Spleen (tissue), 11 donors: ENCODE results near the gene IGSF23. TPM values are rescaled to one million over a fixed set of nuclear protein-coding genes. Genes with fewer than 3 reads are reported as not detected.
A peak's percentile ranks its signal among the peaks of the same experiment; 100 is the strongest.

Source experiments
- DNase-seq: peaks from one replicate; pipeline ENCODE4 v3.0.0-alpha.2; 2020
- H3K27ac ChIP-seq, 8 donors: fragments of 200-600 bp; sonication (generic) in 7 of 8; 1 replicate in 4 of 8; 2 replicates in 4 of 8; pipeline versions ENCODE4 v1.5.0 to v1.8.0; 2016 to 2021; ENCODE audit warnings: inconsistent platforms in 4 of 8, mild to moderate bottlenecking in 4 of 8, moderate library complexity in 1 of 8
- H3K27me3 ChIP-seq, 7 donors: fragments of 200-600 bp; sonication (generic) in 6 of 7; replicated peaks in 1 of 7; 1 replicate in 4 of 7; 2 replicates in 3 of 7; pipeline versions ENCODE4 v1.5.0 to v1.8.0; 2016 to 2021; ENCODE audit warnings: inconsistent platforms in 3 of 7, mild to moderate bottlenecking in 1 of 7
- H3K36me3 ChIP-seq, 6 donors: fragments of 200-600 bp; sonication (generic) in 5 of 6; 1 replicate in 4 of 6; 2 replicates in 2 of 6; pipeline versions ENCODE4 v1.5.0 to v1.8.0; 2016 to 2021; ENCODE audit warnings: inconsistent platforms in 2 of 6
- H3K4me1 ChIP-seq, 6 donors: fragments of 200-600 bp; sonication (generic) in 5 of 6; 1 replicate in 3 of 6; 2 replicates in 3 of 6; pipeline versions ENCODE4 v1.5.0 to v1.8.0; 2016 to 2021; ENCODE audit warnings: inconsistent platforms in 3 of 6
- H3K4me3 ChIP-seq, 8 donors: fragments of 200-600 bp; sonication (generic) in 7 of 8; 1 replicate in 4 of 8; 2 replicates in 4 of 8; pipeline versions ENCODE4 v1.5.0 to v1.8.0; 2016 to 2021; ENCODE audit warnings: inconsistent platforms in 4 of 8, mild to moderate bottlenecking in 4 of 8, moderate library complexity in 2 of 8
- H3K9me3 ChIP-seq, 8 donors: fragments of 200-600 bp; sonication (generic) in 7 of 8; 1 replicate in 4 of 8; 2 replicates in 4 of 8; pipeline versions ENCODE4 v1.5.0 to v1.8.0; 2016 to 2021; ENCODE audit warnings: inconsistent platforms in 4 of 8
- CTCF ChIP-seq, 11 experiments: fragments of 200-600 bp in 7 of 11; fragments of 450-650 bp in 4 of 11; sonication (generic) in 4 of 11; IDR thresholded peaks in 8 of 11; conservative IDR thresholded peaks in 3 of 11; 1 replicate in 7 of 11; 2 replicates in 4 of 11; pipeline versions ENCODE4 v1.4.0 to v1.8.0; 2016 to 2021; ENCODE audit warnings: antibody characterized with exemption in 11 of 11, inconsistent platforms in 4 of 11, mild to moderate bottlenecking in 1 of 11
- POLR2A ChIP-seq, 3 donors: fragments of 450-650 bp; IDR thresholded peaks; one replicate each; pipeline ENCODE4 v1.5.1; 2017; ENCODE audit warnings: antibody characterized with exemption in 3 of 3, mild to moderate bottlenecking in 1 of 3
- POLR2AphosphoS5 ChIP-seq, 3 donors: sonication (generic); formaldehyde crosslinking; IDR thresholded peaks; one replicate each; pipeline ENCODE4 v1.5.1; 2017; ENCODE audit warnings: antibody characterized with exemption in 3 of 3
- WGBS, 5 donors: extraction: QIAGEN DNeasy Blood & Tissue Kit in 3 of 5; methylation state at CpG; one replicate each; pipeline versions ENCODE4 v1.1.5 to v1.1.7; 2013 to 2018; 5-methylcytosine and 5-hydroxymethylcytosine counted together
- intact Hi-C: fragments of 100-400 bp; cut with DNase I; formaldehyde crosslinking; loops from one replicate; pipeline ENCODE4 v1.15.0; 2023; ENCODE audit warnings: low total_unique reads
- polyA plus RNA-seq, 3 donors: library from polyadenylated mRNA; stranded (reverse); fragments of 200-250 nt; gene quantifications; one replicate each; pipeline ENCODE4 v1.2.1, GENCODE V29; 2013
- total RNA-seq, 7 donors: library from RNA; depleted of rRNA in 3 of 7; stranded (reverse); fragments of >200 nt in 3 of 7; fragmentation: NEBNext Ultra II Directional in 4 of 7; extraction: Animal tissue kit (Norgen Biotek cat#: 25700) in 4 of 7; gene quantifications; one replicate each; pipeline versions ENCODE4 v1.1.0 to v1.2.1, GENCODE V29; 2016 to 2021
- donor health status: healthy with polysubstance abuse.
- donor health status: DM: no; HTN: no; CAD: no; lungs with moderate emphysema.
- donor health status: DM: no; HTN: no; CAD: no.
- donor health status: Bipolar disorder and iron deficiency.
- donor health status: healthy.
- donor health status: DM: no; HTN: no; CAD: no.
- donor health status: DM: yes; HTN: yes; CAD: no.

Gene IGSF23
- total and polyA plus RNA-seq, 10 donors, result not detected

GRCh38 chr19:44635581-44636438 is 22.4 kb downstream of the IGSF23 start:
- 62 to 72% (median 66%) methylated on average over 3 of the region's 3 CpGs for WGBS, 5 donors
- Histone ChIP-seq H3K27ac (peak overlapping the region in 5 of 8 donors; percentile 35 to 70 (median 58)), H3K9me3 (peaks cover 0 to 4% (median 0%) of the 10 kb centered on the region in 8 donors), H3K27me3 (no peaks in the 10 kb centered on the region), H3K4me1 (peaks cover 0 to 35% (median 6%) of the 10 kb centered on the region in 6 donors), H3K36me3 (no peaks in the 10 kb centered on the region), H3K4me3 (no peak overlapping the region)
- intact Hi-C loops, result no loop called here
- DNase-seq, result no peak
- TF ChIP-seq POLR2AphosphoS5 (IDR thresholded peaks at IDR 0.05), result no peak
- TF ChIP-seq POLR2A (IDR thresholded peaks at IDR 0.05), result no peak
- TF ChIP-seq CTCF (IDR thresholded peaks at IDR 0.05 in 8 of 11, conservative IDR thresholded peaks at IDR 0.05 in 3 of 11), result no peak

- Histone ChIP-seq H3K9me3 (peaks cover 0 to 4% (median 0%) of the 10 kb centered on the region in 8 donors), H3K27me3 (peaks cover 0 to 1% (median 0%) of the 10 kb centered on the region in 7 donors), H3K4me1 (peaks cover 0 to 40% (median 6%) of the 10 kb centered on the region in 6 donors), H3K4me3 (no peak overlapping the region), H3K36me3 (no peaks in the 10 kb centered on the region), H3K27ac (peak overlapping the region in 3 of 8 donors; percentile 48 to 70 (median 61))
- DNase-seq, result no peak
- TF ChIP-seq POLR2AphosphoS5 (IDR thresholded peaks at IDR 0.05), result no peak
- TF ChIP-seq POLR2A (IDR thresholded peaks at IDR 0.05), result no peak
- no peak for TF ChIP-seq CTCF (IDR thresholded peaks at IDR 0.05 in 8 of 11, conservative IDR thresholded peaks at IDR 0.05 in 3 of 11)
- intact Hi-C loops, result no loop called here
- WGBS, 5 donors, result 55 to 80% (median 66%) methylated on average over 11 of the region's 11 CpGs
Observed at GRCh38 chr19:44636439-44637389, 23.4 kb downstream of the IGSF23 start.

GRCh38 chr19:44637390-44637764 is 24.0 kb downstream of the IGSF23 start:
- H3K36me3 ChIP-seq, result no peaks in the 10 kb centered on the region
- no peak overlapping the region for H3K4me3 ChIP-seq
- no peak for DNase-seq
- H3K9me3 ChIP-seq, result peaks cover 0 to 4% (median 0%) of the 10 kb centered on the region in 8 donors
- no peak for TF ChIP-seq CTCF (IDR thresholded peaks at IDR 0.05 in 8 of 11, conservative IDR thresholded peaks at IDR 0.05 in 3 of 11)
- no peak for TF ChIP-seq POLR2AphosphoS5 (IDR thresholded peaks at IDR 0.05)
- TF ChIP-seq POLR2A (IDR thresholded peaks at IDR 0.05), result no peak
- H3K27me3 ChIP-seq, result peaks cover 0 to 4% (median 0%) of the 10 kb centered on the region in 7 donors
- H3K27ac ChIP-seq, result no peak overlapping the region
- 81 to 95% (median 91%) methylated on average over 5 of the region's 5 CpGs for WGBS, 5 donors
- H3K4me1 ChIP-seq, result peaks cover 0 to 40% (median 6%) of the 10 kb centered on the region in 6 donors
- intact Hi-C loops, result no loop called here
